ENCODE results near the gene CLTB. TPM values are rescaled to one million over a fixed set of nuclear protein-coding genes. Genes with fewer than 3 reads are reported as not detected.

The CLTB gene
- total and polyA plus RNA-seq, 2 of the 13 experiments (the other 11 are each of a cell fraction or from before 2014, with no cell fraction given), result 23.3 to 33.8 TPM

- peak; percentile 86 for TF ChIP-seq ZFP91 (CRISPR knock-in tag; IDR thresholded peaks at IDR 0.05; ENCODE audit: borderline replicate concordance)
- TF ChIP-seq NR2C2 (CRISPR knock-in tag; IDR thresholded peaks at IDR 0.05; ENCODE audit: borderline replicate concordance), result peak; percentile 96
- TF ChIP-seq, protein P1, sequence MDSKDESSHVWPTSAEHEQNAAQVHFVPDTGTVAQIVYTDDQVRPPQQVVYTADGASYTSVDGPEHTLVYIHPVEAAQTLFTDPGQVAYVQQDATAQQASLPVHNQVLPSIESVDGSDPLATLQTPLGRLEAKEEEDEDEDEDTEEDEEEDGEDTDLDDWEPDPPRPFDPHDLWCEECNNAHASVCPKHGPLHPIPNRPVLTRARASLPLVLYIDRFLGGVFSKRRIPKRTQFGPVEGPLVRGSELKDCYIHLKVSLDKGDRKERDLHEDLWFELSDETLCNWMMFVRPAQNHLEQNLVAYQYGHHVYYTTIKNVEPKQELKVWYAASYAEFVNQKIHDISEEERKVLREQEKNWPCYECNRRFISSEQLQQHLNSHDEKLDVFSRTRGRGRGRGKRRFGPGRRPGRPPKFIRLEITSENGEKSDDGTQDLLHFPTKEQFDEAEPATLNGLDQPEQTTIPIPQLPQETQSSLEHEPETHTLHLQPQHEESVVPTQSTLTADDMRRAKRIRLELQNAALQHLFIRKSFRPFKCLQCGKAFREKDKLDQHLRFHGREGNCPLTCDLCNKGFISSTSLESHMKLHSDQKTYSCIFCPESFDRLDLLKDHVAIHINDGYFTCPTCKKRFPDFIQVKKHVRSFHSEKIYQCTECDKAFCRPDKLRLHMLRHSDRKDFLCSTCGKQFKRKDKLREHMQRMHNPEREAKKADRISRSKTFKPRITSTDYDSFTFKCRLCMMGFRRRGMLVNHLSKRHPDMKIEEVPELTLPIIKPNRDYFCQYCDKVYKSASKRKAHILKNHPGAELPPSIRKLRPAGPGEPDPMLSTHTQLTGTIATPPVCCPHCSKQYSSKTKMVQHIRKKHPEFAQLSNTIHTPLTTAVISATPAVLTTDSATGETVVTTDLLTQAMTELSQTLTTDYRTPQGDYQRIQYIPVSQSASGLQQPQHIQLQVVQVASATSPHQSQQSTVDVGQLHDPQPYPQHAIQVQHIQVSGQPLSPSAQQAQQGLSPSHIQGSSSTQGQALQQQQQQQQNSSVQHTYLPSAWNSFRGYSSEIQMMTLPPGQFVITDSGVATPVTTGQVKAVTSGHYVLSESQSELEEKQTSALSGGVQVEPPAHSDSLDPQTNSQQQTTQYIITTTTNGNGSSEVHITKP (CRISPR knock-in tag; IDR thresholded peaks at IDR 0.05; ENCODE audit: low read depth), result peak; percentile 80
- TF ChIP-seq ZSCAN29 (CRISPR knock-in tag; conservative IDR thresholded peaks at IDR 0.05), result peak; percentile 87
- TF ChIP-seq IKZF4 (CRISPR knock-in tag; IDR thresholded peaks at IDR 0.05; ENCODE audit: borderline replicate concordance, low read depth, not compliant biosample characterization), result no peak
- TF ChIP-seq, protein P2, sequence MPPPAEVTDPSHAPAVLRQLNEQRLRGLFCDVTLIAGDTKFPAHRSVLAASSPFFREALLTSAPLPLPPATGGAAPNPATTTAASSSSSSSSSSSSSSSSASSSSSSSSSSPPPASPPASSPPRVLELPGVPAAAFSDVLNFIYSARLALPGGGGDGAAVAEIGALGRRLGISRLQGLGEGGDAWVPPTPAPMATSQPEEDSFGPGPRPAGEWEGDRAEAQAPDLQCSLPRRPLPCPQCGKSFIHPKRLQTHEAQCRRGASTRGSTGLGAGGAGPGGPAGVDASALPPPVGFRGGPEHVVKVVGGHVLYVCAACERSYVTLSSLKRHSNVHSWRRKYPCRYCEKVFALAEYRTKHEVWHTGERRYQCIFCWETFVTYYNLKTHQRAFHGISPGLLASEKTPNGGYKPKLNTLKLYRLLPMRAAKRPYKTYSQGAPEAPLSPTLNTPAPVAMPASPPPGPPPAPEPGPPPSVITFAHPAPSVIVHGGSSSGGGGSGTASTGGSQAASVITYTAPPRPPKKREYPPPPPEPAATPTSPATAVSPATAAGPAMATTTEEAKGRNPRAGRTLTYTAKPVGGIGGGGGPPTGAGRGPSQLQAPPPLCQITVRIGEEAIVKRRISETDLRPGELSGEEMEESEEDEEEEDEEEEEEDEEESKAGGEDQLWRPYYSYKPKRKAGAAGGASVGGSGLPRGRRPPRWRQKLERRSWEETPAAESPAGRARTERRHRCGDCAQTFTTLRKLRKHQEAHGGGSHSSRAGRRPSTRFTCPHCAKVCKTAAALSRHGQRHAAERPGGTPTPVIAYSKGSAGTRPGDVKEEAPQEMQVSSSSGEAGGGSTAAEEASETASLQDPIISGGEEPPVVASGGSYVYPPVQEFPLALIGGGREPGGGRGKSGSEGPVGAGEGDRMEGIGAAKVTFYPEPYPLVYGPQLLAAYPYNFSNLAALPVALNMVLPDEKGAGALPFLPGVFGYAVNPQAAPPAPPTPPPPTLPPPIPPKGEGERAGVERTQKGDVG (CRISPR knock-in tag; IDR thresholded peaks at IDR 0.05; ENCODE audit: borderline replicate concordance), result 0 out of 2 replicates have a peak, but pooled peaks have one; percentile 21
- TF ChIP-seq ZFAT (CRISPR knock-in tag; conservative IDR thresholded peaks at IDR 0.05), result no peak
- TF ChIP-seq ARNT (IDR thresholded peaks at IDR 0.05), result no peak
- TF ChIP-seq ATM (IDR thresholded peaks at IDR 0.05; ENCODE audit: borderline replicate concordance), result no peak
- peak; percentile 45; the same call in 1 of the 2 replicates for TF ChIP-seq ATF2 (CRISPR knock-in tag; IDR thresholded peaks at IDR 0.05)
- TF ChIP-seq FLYWCH1 (CRISPR knock-in tag; IDR thresholded peaks at IDR 0.05), result 0 out of 2 replicates have a peak, but pooled peaks have one; percentile 51
- peak; percentile 15 for TF ChIP-seq PCBP2 (optimal IDR thresholded peaks at IDR 0.05; ENCODE audit: low read depth, low read length, poor library complexity, severe bottlenecking)
- TF ChIP-seq PITX1 (CRISPR knock-in tag; IDR thresholded peaks at IDR 0.05), result no peak; the same call in none of the 2 replicates
- TF ChIP-seq ARHGAP35 (CRISPR knock-in tag; IDR thresholded peaks at IDR 0.05; ENCODE audit: borderline replicate concordance), result peak; percentile 44; the same call in 1 of the 2 replicates
- TF ChIP-seq SP140L (CRISPR knock-in tag; IDR thresholded peaks at IDR 0.05; ENCODE audit: borderline replicate concordance), result peak; percentile 38; the same call in 1 of the 2 replicates
- TF ChIP-seq ZMYM2 (CRISPR knock-in tag; IDR thresholded peaks at IDR 0.05), result no peak
- no peak for TF ChIP-seq ZNF720 (CRISPR knock-in tag; IDR thresholded peaks at IDR 0.05)
- TF ChIP-seq ZNF615 (CRISPR knock-in tag; IDR thresholded peaks at IDR 0.05; ENCODE audit: borderline replicate concordance), result no peak
- no peak for TF ChIP-seq ZNF382 (CRISPR knock-in tag; IDR thresholded peaks at IDR 0.05; ENCODE audit: borderline replicate concordance)
Measured at GRCh38 chr5:176388444-176389134, 27.8 kb downstream of the CLTB start, which contains the start of the genes HIGD2A and NOP16 (continued).

Measured in HepG2 (cell line).